Measurements from ENCODE around the gene ITPR1. TPM values are rescaled to one million over a fixed set of nuclear protein-coding genes. Genes with fewer than 3 reads are reported as not detected.
A peak's percentile ranks its signal among the peaks of the same experiment; 100 is the strongest.

ITPR1 gene
- total RNA-seq, 2 donors from 2014 or later = 7.0 to 18.2 TPM

DNA sequence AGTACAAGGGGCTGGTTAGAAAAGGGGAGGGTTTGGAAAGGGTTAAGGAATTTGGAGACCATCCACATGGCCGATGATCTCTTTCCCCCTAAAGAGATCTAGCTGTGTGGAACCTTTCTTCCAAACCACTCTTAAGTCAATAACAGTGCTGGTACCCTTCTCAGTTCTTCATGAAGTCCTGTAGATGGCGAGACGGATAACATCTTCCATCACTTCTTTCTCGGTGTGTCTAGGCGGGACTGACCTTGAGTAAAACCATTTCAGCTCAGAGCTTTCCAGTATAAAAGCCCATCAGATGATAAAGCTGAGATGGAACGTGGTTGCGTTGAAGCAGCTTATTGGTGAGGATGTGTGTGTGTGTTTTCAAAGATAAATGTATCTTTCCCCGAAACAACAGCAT lies 334.6 kb downstream of the ITPR1 start:
- H3K36me3 ChIP-seq = no peaks in the 10 kb centered on the region
- peak overlapping the region in 1 of 2 donors; percentile 77 for H3K9ac ChIP-seq (ENCODE audit: low read depth in 2 of 2, low read length in 2 of 2)
- no peaks in the 10 kb centered on the region for H3K9me3 ChIP-seq
- peak overlapping the region; percentile 85 for H3K27ac ChIP-seq
- no peak for DNase-seq
- H3K4me3 ChIP-seq = no peak overlapping the region
- H3K27me3 ChIP-seq = no peaks in the 10 kb centered on the region
- intact Hi-C loops (cut with DNase I) = loop anchor here (5.0 kb wide), 1 partner anchor 150 kb away; the partner anchor contains the start of gene BHLHE40
- H3K4me1 ChIP-seq = peaks cover 28% of the 10 kb centered on the region
- TF ChIP-seq, protein P1, sequence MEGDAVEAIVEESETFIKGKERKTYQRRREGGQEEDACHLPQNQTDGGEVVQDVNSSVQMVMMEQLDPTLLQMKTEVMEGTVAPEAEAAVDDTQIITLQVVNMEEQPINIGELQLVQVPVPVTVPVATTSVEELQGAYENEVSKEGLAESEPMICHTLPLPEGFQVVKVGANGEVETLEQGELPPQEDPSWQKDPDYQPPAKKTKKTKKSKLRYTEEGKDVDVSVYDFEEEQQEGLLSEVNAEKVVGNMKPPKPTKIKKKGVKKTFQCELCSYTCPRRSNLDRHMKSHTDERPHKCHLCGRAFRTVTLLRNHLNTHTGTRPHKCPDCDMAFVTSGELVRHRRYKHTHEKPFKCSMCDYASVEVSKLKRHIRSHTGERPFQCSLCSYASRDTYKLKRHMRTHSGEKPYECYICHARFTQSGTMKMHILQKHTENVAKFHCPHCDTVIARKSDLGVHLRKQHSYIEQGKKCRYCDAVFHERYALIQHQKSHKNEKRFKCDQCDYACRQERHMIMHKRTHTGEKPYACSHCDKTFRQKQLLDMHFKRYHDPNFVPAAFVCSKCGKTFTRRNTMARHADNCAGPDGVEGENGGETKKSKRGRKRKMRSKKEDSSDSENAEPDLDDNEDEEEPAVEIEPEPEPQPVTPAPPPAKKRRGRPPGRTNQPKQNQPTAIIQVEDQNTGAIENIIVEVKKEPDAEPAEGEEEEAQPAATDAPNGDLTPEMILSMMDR (IDR thresholded peaks at IDR 0.05) = no peak

DNA sequence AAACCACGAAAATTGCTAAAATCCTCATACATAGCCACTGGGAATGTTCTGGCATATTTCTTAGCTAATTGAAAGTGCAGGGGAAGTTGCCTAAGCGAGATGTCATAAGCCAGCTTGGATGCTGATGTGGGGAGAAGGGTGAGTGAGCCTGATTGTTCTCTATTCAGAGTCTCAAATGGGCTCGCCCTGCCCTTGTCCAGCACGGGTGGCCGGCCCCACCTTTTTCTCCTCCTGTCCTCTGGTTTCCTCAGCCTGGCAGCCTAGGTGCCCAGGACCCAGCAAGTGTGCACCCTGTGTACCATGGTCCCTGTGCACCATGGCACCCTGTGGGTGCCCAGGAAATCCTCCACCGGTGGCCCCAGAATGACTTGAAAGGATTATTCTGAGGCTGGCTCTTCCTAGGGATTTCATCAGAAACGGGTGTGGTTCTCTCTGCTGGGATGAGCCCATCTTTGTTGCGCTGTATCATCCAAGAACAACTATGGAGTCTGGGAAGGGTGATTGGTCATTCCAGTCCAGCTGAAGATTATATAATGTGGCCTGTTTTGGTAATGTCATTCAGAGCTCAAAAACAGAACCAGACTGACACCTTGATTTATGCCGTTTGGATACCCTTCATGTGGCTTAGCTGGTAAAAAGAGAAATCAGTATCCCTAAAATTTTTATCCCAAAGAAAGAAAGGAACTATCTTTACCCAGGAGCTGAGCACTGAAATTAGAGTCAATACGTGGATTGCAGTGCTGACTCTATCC lies 335.3 kb downstream of the ITPR1 start:
- Histone ChIP-seq H3K27ac (peak overlapping the region; percentile 85), H3K27me3 (no peaks in the 10 kb centered on the region), H3K4me1 (peaks cover 28% of the 10 kb centered on the region), H3K36me3 (no peaks in the 10 kb centered on the region), H3K9me3 (no peaks in the 10 kb centered on the region), H3K9ac (ENCODE audit: low read depth in 2 of 2, low read length in 2 of 2) (peak overlapping the region in 1 of 2 donors; percentile 23), H3K4me3 (no peak overlapping the region)
- intact Hi-C loops (cut with DNase I) = loop anchor here (5.0 kb wide), 1 partner anchor 149 kb away; the partner anchor contains the start of gene BHLHE40
- DNase-seq = no peak
- TF ChIP-seq, protein P1 (IDR thresholded peaks at IDR 0.05) = no peak

DNA sequence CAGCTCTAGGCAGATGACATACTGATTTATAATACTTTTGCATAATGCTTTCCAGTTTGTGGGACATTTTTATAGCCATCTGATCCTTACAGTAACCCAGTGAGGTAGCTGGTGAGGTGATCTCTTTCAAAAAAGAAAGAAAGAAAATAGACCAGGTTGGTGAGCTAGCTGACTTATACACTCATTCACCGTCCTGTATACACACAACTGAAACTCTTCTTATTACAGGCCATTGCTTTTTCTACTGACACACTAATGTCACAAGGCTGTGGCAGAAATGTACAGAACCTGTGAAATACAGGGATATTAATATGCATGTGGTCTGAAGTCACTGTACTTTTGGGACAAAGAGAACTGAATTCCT lies 335.9 kb downstream of the ITPR1 start:
- H3K4me1 ChIP-seq = peaks cover 28% of the 10 kb centered on the region
- no peak for DNase-seq
- H3K9ac ChIP-seq (ENCODE audit: low read depth in 2 of 2, low read length in 2 of 2) = no peak overlapping the region
- no peak overlapping the region for H3K4me3 ChIP-seq
- no peaks in the 10 kb centered on the region for H3K9me3 ChIP-seq
- no peaks in the 10 kb centered on the region for H3K36me3 ChIP-seq
- TF ChIP-seq, protein P1 (IDR thresholded peaks at IDR 0.05) = no peak
- H3K27me3 ChIP-seq = no peaks in the 10 kb centered on the region
- peak overlapping the region; percentile 19 for H3K27ac ChIP-seq
- intact Hi-C loops (cut with DNase I) = loop anchor here (5.0 kb wide), 1 partner anchor 148 kb away; the partner anchor contains the start of gene BHLHE40

DNA sequence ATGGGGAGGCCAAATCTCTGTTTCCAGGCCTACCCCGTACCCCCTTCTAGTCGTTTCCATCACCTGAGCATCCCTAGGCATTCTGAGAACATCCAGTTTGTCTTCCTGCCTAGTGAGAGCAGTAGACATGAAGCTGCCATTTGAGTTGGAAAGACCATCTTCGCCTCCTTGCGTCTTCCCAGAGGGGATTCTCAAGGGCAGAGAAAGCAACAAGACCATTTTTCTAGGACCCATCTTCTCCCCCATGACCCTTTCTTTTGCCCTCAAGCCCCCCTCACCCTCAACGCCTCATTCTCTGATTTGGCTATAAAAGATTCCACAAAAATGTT lies 337.4 kb downstream of the ITPR1 start:
- peaks cover 23% of the 10 kb centered on the region for H3K4me1 ChIP-seq
- H3K9me3 ChIP-seq = no peaks in the 10 kb centered on the region
- H3K27me3 ChIP-seq = no peaks in the 10 kb centered on the region
- no peaks in the 10 kb centered on the region for H3K36me3 ChIP-seq
- intact Hi-C loops (cut with DNase I) = no loop called here
- no peak overlapping the region for H3K4me3 ChIP-seq
- no peak for DNase-seq
- peak overlapping the region in 1 of 2 donors; percentile 33 for H3K9ac ChIP-seq (ENCODE audit: low read depth in 2 of 2, low read length in 2 of 2)
- H3K27ac ChIP-seq = peak overlapping the region; percentile 48
- TF ChIP-seq, protein P1 (IDR thresholded peaks at IDR 0.05) = no peak

DNA sequence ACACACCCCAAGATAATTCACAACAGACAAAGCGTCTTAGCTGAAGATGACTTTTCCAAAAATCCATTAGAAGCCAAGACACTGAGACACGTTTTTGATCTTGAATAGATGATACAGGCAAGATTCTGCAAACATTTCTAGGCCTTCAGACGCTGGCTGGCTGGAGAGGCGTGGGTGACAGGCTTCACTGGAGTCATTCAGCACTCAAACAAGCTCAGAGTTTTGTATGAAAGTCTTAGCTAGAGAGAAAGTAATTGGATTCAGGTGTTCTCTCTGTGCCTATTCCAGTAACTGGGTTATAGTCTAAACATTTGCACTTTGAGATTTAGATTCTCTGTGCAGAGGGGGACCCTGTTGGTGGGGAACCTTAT lies 338.4 kb downstream of the ITPR1 start:
- H3K4me1 ChIP-seq = peaks cover 14% of the 10 kb centered on the region

More for the DNA sequence above, 338.4 kb downstream of the ITPR1 start:
- Histone ChIP-seq H3K9me3 (no peaks in the 10 kb centered on the region), H3K27me3 (no peaks in the 10 kb centered on the region), H3K36me3 (no peaks in the 10 kb centered on the region), H3K4me3 (no peak overlapping the region), H3K9ac (ENCODE audit: low read depth in 2 of 2, low read length in 2 of 2) (no peak overlapping the region), H3K27ac (peak overlapping the region; percentile 41)
- DNase-seq = no peak
- TF ChIP-seq, protein P1 (IDR thresholded peaks at IDR 0.05) = no peak
- intact Hi-C loops (cut with DNase I) = no loop called here
